CD4-positive, alpha-beta memory T cell (primary cell): ENCODE measurements around the gene GPR119. TPM values are rescaled to one million over a fixed set of nuclear protein-coding genes. Genes with fewer than 3 reads are reported as not detected.

Experiments used
- CTCF ChIA-PET: fragments of 350-600 bp; sonication (Branson Sonifier 250); formaldehyde crosslinking; loops from one replicate; lab custom pipeline; 2021; ENCODE audit warnings: inconsistent platforms; ENCODE audit not compliant: partially characterized antibody; lab: Charles Lee
- POLR2A ChIA-PET: fragments of 350-600 bp; sonication (Branson Sonifier 250); formaldehyde crosslinking; loops from one replicate; lab custom pipeline; 2021; ENCODE audit not compliant: partially characterized antibody; lab: Charles Lee
- DNase-seq, 5 donors: peaks; one replicate each; pipeline versions ENCODE4 v3.0.0 to v3.0.0-alpha.2; 2020 to 2022; ENCODE audit warnings: mixed read lengths in 1 of 5
- H3K27ac ChIP-seq: one replicate; pipeline ENCODE4 v1.7.0; 2013; ENCODE audit warnings: low read depth, low read length
- H3K27me3 ChIP-seq: 2 replicates; pipeline ENCODE4 v1.7.0; 2013; ENCODE audit warnings: mild to moderate bottlenecking, low read length, moderate library complexity; ENCODE audit not compliant: insufficient read depth
- H3K36me3 ChIP-seq: 2 replicates; pipeline ENCODE4 v1.7.0; 2013; ENCODE audit warnings: mild to moderate bottlenecking, low read length, moderate library complexity; ENCODE audit not compliant: insufficient read depth
- H3K4me1 ChIP-seq: 2 replicates; pipeline ENCODE4 v1.7.0; 2013; ENCODE audit warnings: mild to moderate bottlenecking, low read length, moderate library complexity; ENCODE audit not compliant: insufficient read depth
- H3K4me3 ChIP-seq, 2 donors: one replicate each; pipeline ENCODE4 v1.7.0; 2013; ENCODE audit warnings: low read length in 2 of 2, mild to moderate bottlenecking in 1 of 2
- H3K9me3 ChIP-seq, 2 donors: one replicate each; pipeline ENCODE4 v1.7.0; 2013; ENCODE audit warnings: low read length in 2 of 2, control low read depth in 1 of 2; ENCODE audit not compliant: control insufficient read depth in 1 of 2
- H3K27ac Mint-ChIP-seq, 7 donors: one replicate each; pipeline ENCODE4 v1.8.0; 2020 to 2021; ENCODE audit warnings: mixed read lengths in 7 of 7, mild to moderate bottlenecking in 6 of 7, inconsistent platforms in 3 of 7, moderate library complexity in 3 of 7
- H3K27me3 Mint-ChIP-seq, 2 donors: one replicate each; pipeline ENCODE4 v1.8.0; 2020 to 2021; ENCODE audit warnings: mixed read lengths in 2 of 2
- H3K36me3 Mint-ChIP-seq, 2 donors: one replicate each; pipeline ENCODE4 v1.8.0; 2020 to 2021; ENCODE audit warnings: mixed read lengths in 2 of 2, inconsistent platforms in 1 of 2, mild to moderate bottlenecking in 1 of 2
- H3K4me1 Mint-ChIP-seq, 4 donors: one replicate each; pipeline ENCODE4 v1.8.0; 2020 to 2021; ENCODE audit warnings: mixed read lengths in 4 of 4, mild to moderate bottlenecking in 1 of 4
- H3K4me3 Mint-ChIP-seq, 8 donors: one replicate each; pipeline ENCODE4 v1.8.0; 2020 to 2021; ENCODE audit warnings: mixed read lengths in 8 of 8, mild to moderate bottlenecking in 7 of 8, moderate library complexity in 6 of 8, inconsistent platforms in 3 of 8
- H3K9me3 Mint-ChIP-seq, 8 donors: one replicate each; pipeline ENCODE4 v1.8.0; 2020 to 2021; ENCODE audit warnings: mixed read lengths in 8 of 8, mild to moderate bottlenecking in 5 of 8, inconsistent platforms in 3 of 8, moderate library complexity in 1 of 8
- intact Hi-C: fragments of 100-400 bp; cut with micrococcal nuclease; formaldehyde crosslinking; loops from one replicate; pipeline ENCODE4 v1.15.1; 2023
- polyA plus RNA-seq, 2 donors: library from polyadenylated mRNA; unstranded; fragments of 300-500 nt; fragmentation: Illumina TruSeq; gene quantifications; one replicate each; pipeline ENCODE4 v1.2.3, GENCODE V29; 2021
- total RNA-seq, 2 experiments: library from RNA; stranded (reverse); gene quantifications; one replicate each; pipeline ENCODE4 v1.2.3, GENCODE V29; 2021

The GPR119 gene
- total and polyA plus RNA-seq, 4 experiments from 2014 or later: not detected

- no peak overlapping the region for H3K27ac ChIP-seq
- peaks cover 0 to 1% (median 0%) of the 10 kb centered on the region in 8 donors for H3K9me3 Mint-ChIP-seq
- H3K4me1 ChIP-seq: no peaks in the 10 kb centered on the region
- ChIA-PET CTCF (no interaction called here), POLR2A (no interaction called here)
- no peaks in the 10 kb centered on the region for H3K27me3 ChIP-seq
- H3K27ac Mint-ChIP-seq: no peak overlapping the region
- H3K36me3 Mint-ChIP-seq: peaks cover 14 to 28% of the 10 kb centered on the region in 2 donors
- H3K27me3 Mint-ChIP-seq: no peaks in the 10 kb centered on the region
- intact Hi-C loops: no loop called here
- no peaks in the 10 kb centered on the region for H3K4me1 Mint-ChIP-seq
- no peak for DNase-seq
- H3K4me3 Mint-ChIP-seq: no peak overlapping the region
- peaks cover 6% of the 10 kb centered on the region for H3K36me3 ChIP-seq
- no peak overlapping the region for H3K4me3 ChIP-seq
- no peaks in the 10 kb centered on the region for H3K9me3 ChIP-seq
Measured at GRCh38 chrX:130414800-130415199, 29.3 kb upstream of the GPR119 start.

- DNase-seq: no peak
- Mint-ChIP-seq H3K4me3 (no peak overlapping the region), H3K4me1 (no peaks in the 10 kb centered on the region), H3K36me3 (peaks cover 14 to 33% of the 10 kb centered on the region in 2 donors), H3K27ac (no peak overlapping the region), H3K27me3 (no peaks in the 10 kb centered on the region), H3K9me3 (no peaks in the 10 kb centered on the region)
- Histone ChIP-seq H3K4me3 (no peak overlapping the region), H3K27me3 (no peaks in the 10 kb centered on the region), H3K9me3 (no peaks in the 10 kb centered on the region), H3K27ac (no peak overlapping the region), H3K4me1 (no peaks in the 10 kb centered on the region), H3K36me3 (peaks cover 8% of the 10 kb centered on the region)
- ChIA-PET CTCF (interaction anchor here (0.8 kb wide), 1 partner anchor 9 kb away, joined by 4 read pairs; no protein-coding TSS in a partner anchor), POLR2A (no interaction called here)
- intact Hi-C loops: no loop called here
Measured at GRCh38 chrX:130413415-130413814, 27.9 kb upstream of the GPR119 start.

GRCh38 chrX:130402208-130402684, 16.8 kb upstream of the GPR119 start:
- H3K9me3 Mint-ChIP-seq: peaks cover 0 to 4% (median 0%) of the 10 kb centered on the region in 8 donors
- intact Hi-C loops: loop anchor here (5.0 kb wide), 1 partner anchor 500 kb away; the partner anchor contains the start of gene ENOX2
- CTCF ChIA-PET: interaction anchor here (1.0 kb wide), 1 partner anchor 23 kb away, joined by 3 read pairs; no protein-coding TSS in a partner anchor

GRCh38 chrX:130401415-130402207, 16.1 kb upstream of the GPR119 start, which contains the start of gene RBMX2:
Gene RBMX2, plus strand, starts transcription at chrX:130401987. Its CDS starts 46 bp downstream, at chrX:130402033.
- Histone ChIP-seq H3K9me3 (no peaks in the 10 kb centered on the region), H3K36me3 (no peaks in the 10 kb centered on the region), H3K27me3 (no peaks in the 10 kb centered on the region), H3K27ac (peak within 1 kb of the TSS; percentile 71), H3K4me1 (peaks cover 16% of the 10 kb centered on the region), H3K4me3 (peak within 1 kb of the TSS; percentile 64 to 99)
- intact Hi-C loops: loop anchor here (1.0 to 5.0 kb wide), 2 partner anchors 62 to 501 kb away; partner anchors contain the start of genes ENOX2 and SLC25A14
- H3K4me1 Mint-ChIP-seq: peaks cover 7 to 33% (median 18%) of the 10 kb centered on the region in 4 donors
- H3K36me3 Mint-ChIP-seq: peaks cover 0 to 16% of the 10 kb centered on the region in 2 donors
- peak; percentile 67 to 77 (median 74) for DNase-seq
- peaks cover 0 to 4% (median 0%) of the 10 kb centered on the region in 8 donors for H3K9me3 Mint-ChIP-seq
- peaks cover 7 to 10% of the 10 kb centered on the region in 2 donors for H3K27me3 Mint-ChIP-seq
- ChIA-PET CTCF (interaction anchor here (1.0 kb wide), 1 partner anchor 23 kb away, joined by 3 read pairs; no protein-coding TSS in a partner anchor), POLR2A (interaction anchor here (2.6 kb wide), 1 partner anchor 62 kb away, joined by 10 read pairs; the partner anchor contains the start of gene SLC25A14)
- H3K4me3 Mint-ChIP-seq: peak within 1 kb of the TSS; percentile 81 to 95 (median 86)
- H3K27ac Mint-ChIP-seq: peak within 1 kb of the TSS; percentile 81 to 96 (median 94)

More at GRCh38 chrX:130402208-130402684, 16.8 kb upstream of the GPR119 start:
- Mint-ChIP-seq H3K4me1 (peaks cover 7 to 33% (median 19%) of the 10 kb centered on the region in 4 donors), H3K27ac (peak overlapping the region; percentile 81 to 95 (median 88)), H3K36me3 (peaks cover 0 to 18% of the 10 kb centered on the region in 2 donors), H3K27me3 (peaks cover 4 to 5% of the 10 kb centered on the region in 2 donors), H3K4me3 (peak overlapping the region; percentile 81 to 95 (median 86))
- H3K36me3 ChIP-seq: no peaks in the 10 kb centered on the region
- H3K9me3 ChIP-seq: no peaks in the 10 kb centered on the region
- H3K27ac ChIP-seq: peak overlapping the region; percentile 71
- POLR2A ChIA-PET: interaction anchor here (2.6 kb wide), 1 partner anchor 62 kb away, joined by 10 read pairs; the partner anchor contains the start of gene SLC25A14
- H3K4me1 ChIP-seq: peaks cover 16% of the 10 kb centered on the region
- no peaks in the 10 kb centered on the region for H3K27me3 ChIP-seq
- peak in 2 of 5 donors; percentile 1 to 3 for DNase-seq
- H3K4me3 ChIP-seq: peak overlapping the region in 1 of 2 donors; percentile 64

GRCh38 chrX:130395341-130395740, 9.9 kb upstream of the GPR119 start:
- CTCF ChIA-PET: no interaction called here
- H3K27ac ChIP-seq: no peak overlapping the region

GRCh38 chrX:130393451-130394074, 8.1 kb upstream of the GPR119 start:
- Histone ChIP-seq H3K27ac (no peak overlapping the region), H3K4me1 (no peaks in the 10 kb centered on the region), H3K9me3 (no peaks in the 10 kb centered on the region), H3K4me3 (no peak overlapping the region), H3K36me3 (no peaks in the 10 kb centered on the region), H3K27me3 (no peaks in the 10 kb centered on the region)
- peaks cover 9 to 13% of the 10 kb centered on the region in 2 donors for H3K27me3 Mint-ChIP-seq
- H3K9me3 Mint-ChIP-seq: no peaks in the 10 kb centered on the region
- intact Hi-C loops: loop anchor here (5.0 kb wide), 1 partner anchor 524 kb away; no protein-coding TSS in a partner anchor
- POLR2A ChIA-PET: no interaction called here
- H3K4me3 Mint-ChIP-seq: no peak overlapping the region
- no peaks in the 10 kb centered on the region for H3K36me3 Mint-ChIP-seq
- no peak for DNase-seq
- no peak overlapping the region for H3K27ac Mint-ChIP-seq
- no peaks in the 10 kb centered on the region for H3K4me1 Mint-ChIP-seq
- CTCF ChIA-PET: no interaction called here

More at GRCh38 chrX:130395341-130395740, 9.9 kb upstream of the GPR119 start:
- no peak overlapping the region for H3K27ac Mint-ChIP-seq
- H3K4me1 Mint-ChIP-seq: no peaks in the 10 kb centered on the region
- DNase-seq: no peak
- intact Hi-C loops: no loop called here
- POLR2A ChIA-PET: no interaction called here
- peaks cover 13 to 14% of the 10 kb centered on the region in 2 donors for H3K27me3 Mint-ChIP-seq
- Histone ChIP-seq H3K4me1 (no peaks in the 10 kb centered on the region), H3K27me3 (no peaks in the 10 kb centered on the region), H3K9me3 (no peaks in the 10 kb centered on the region), H3K36me3 (no peaks in the 10 kb centered on the region), H3K4me3 (no peak overlapping the region)
- no peak overlapping the region for H3K4me3 Mint-ChIP-seq
- no peaks in the 10 kb centered on the region for H3K9me3 Mint-ChIP-seq
- no peaks in the 10 kb centered on the region for H3K36me3 Mint-ChIP-seq
